HL-60/S4 (cell line): ENCODE data around the gene TPSAB1.
"Not testable (repeated sequence)": the region's sequence is repeated elsewhere in the genome, so short reads cannot be mapped to it uniquely, and the experiment has no call there.

ENCODE experiments used
- in situ Hi-C: fragments of 300-500 bp; cut with MboI; formaldehyde crosslinking; loops from 2 replicates; pipeline ENCODE4 v1.14.3; 2022; ENCODE audit warnings: low sequenced_read_pairs

TPSAB1 gene

GRCh38 chr16:1223355-1224214 lies 16.9 kb upstream of the TPSAB1 start:
- in situ Hi-C loops = no loop called here

- in situ Hi-C loops = no loop called here
These were observed 15.9 kb upstream of the TPSAB1 start for GRCh38 chr16:1224558-1224957.

DNA sequence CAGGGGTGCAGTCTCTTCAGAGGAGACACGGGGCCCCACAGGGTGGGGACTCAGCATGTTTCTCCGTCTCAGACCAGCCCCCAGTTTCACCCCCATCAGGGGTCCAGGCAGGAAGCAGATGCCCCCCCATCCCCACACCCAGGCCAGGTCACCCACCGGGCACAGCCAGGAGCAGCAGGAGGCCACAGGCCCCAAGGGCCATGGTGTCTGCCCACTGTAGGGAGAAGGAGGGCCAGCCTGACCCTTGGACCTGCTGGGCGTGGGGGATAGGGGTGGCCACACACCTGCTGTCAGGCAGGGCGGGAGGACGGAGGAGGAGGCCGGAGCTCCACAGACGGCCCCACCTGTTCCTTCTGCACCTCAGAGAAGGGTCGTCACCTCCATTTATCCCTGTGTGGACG lies 15.5 kb upstream of the TPSAB1 start, which contains the start of gene TPSG1:
TSS of gene TPSG1 (minus strand) at position 218 of the 401 bp plus-strand sequence. CDS start at position 202, 16 bp downstream.
- in situ Hi-C loops = no loop called here

- in situ Hi-C loops = not testable (repeated sequence)
These were observed 14.7 kb upstream of the TPSAB1 start for GRCh38 chr16:1225728-1226311.

DNA sequence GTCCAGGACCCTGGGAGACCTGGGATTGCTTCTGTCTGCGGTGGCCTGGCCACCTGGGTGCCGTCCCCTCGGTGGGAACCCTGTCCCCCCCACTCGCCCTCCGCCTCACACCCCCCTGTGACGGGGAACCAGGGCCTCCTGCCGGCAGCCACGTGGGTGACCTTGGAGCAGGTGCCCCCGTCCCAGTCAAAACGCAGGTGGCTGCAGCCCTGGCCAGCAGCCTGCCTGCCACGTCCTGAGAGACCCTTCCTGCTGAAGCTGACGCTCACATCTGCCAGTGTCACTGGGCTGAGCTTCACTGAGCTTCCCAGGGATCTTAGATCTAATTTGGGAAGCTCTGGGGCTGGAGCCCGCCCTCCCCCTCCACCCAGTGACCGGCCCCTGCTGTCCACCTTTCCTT lies 13.8 kb upstream of the TPSAB1 start:
- in situ Hi-C loops = not testable (repeated sequence)

- in situ Hi-C loops = not testable (repeated sequence)
These were observed 12.3 kb upstream of the TPSAB1 start for GRCh38 chr16:1228227-1228626.

DNA sequence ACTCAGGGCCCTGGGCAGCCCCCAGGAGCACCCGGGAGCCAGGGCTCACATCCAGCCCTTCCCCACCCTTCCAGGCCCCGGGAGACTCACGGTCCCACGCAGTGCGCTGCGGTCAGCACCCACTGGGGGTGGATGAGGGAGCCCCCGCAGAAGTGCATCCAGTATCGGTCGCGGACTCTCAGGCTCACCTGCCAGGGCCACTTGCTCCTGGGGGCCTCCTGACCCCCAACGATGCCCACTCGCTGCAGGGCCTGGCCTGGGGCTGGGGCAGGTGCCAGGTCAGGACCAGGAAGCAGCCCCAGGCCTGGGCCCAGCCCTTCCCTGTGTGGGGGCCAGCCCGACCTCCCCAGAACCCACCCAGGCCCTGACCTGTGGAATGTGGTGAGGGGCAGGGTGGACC lies 11.0 kb upstream of the TPSAB1 start:
- in situ Hi-C loops = not testable (repeated sequence)

GRCh38 chr16:1230084-1230470 lies 10.4 kb upstream of the TPSAB1 start, which contains the start of gene TPSB2:
TPSB2 (minus strand) TSS chr16:1230184; CDS start chr16:1229951, 233 bp downstream.
- in situ Hi-C loops = not testable (repeated sequence)

GRCh38 chr16:1230471-1231212 lies 9.9 kb upstream of the TPSAB1 start:
- in situ Hi-C loops = not testable (repeated sequence)

DNA sequence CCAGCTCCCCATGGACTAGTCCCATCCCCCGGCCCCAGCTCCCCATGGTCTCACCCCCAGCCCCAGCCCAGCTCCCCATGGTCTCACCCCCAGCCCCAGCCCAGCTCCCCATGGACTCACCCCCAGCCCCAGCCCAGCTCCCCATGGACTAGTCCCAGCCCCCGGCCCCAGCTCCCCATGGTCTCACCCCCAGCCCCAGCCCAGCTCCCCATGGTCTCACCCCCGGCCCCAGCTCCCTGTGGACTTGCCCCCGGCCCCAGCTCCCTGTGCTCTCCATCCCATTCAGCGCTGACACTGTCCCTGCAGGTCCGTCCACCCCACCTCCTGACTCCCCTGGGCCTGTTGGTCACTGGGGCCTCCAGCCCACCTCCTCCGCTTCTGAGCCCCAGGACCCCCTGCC lies 9.2 kb upstream of the TPSAB1 start:
- in situ Hi-C loops = not testable (repeated sequence)

DNA sequence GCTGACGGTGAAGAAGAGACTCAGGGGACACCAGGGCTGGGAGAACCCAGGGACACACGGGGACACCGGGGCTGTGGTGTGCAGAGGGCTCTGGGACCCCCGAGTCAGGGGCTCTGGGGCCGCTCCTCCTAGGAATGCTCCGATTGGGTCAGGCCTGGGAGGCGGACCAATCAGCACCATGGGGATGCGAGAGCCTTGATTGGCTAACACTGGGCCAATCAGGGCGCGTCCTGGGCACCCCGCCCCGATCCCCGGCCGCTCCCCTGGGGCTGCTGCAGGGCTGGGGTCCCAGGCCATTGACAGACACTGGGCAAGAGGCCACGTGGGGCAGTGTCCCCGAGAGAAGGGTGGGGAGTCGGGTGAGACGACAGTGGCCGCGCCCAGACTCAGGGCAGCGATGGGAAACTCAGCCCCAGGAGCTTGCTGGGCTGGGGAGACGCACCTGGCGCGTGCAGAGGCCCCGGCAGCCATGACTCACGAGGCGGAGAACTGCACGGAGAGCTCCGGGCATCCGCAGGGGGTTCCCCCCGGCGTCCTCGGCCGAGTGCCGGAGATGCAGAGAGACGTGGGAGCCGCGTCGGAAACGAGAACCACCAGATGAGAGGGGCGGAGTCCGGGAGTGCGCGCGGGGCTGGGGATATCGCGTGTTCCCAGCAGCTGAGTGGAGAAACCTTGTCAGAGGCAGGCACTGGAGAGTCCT lies 8.3 kb upstream of the TPSAB1 start:
- in situ Hi-C loops = not testable (repeated sequence)

GRCh38 chr16:1236659-1237058 lies 3.8 kb upstream of the TPSAB1 start:
- in situ Hi-C loops = not testable (repeated sequence)

DNA sequence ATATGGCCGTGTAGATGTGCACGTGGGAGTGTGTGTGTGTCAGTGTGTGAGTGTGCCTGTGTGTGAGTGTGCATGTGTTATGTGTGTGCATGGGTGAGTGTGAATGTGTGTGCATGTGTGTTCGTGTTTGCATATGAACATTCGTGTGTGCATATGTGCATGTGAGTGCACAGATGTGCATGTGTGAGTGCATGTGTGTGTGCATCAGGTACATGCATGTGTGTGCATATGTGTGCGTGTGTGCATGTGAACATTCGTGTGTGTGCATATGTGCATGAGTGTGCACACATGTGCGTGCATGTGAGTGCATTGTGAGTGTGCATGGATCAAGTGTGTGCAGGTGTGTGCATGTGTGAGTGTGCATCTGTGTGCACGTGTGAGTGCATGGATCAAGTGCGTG lies 2.5 kb upstream of the TPSAB1 start:
- in situ Hi-C loops = no loop called here

- in situ Hi-C loops = not testable (repeated sequence)
These were observed 1.6 kb upstream of the TPSAB1 start for GRCh38 chr16:1238909-1239308.

- in situ Hi-C loops = not testable (repeated sequence)
These were observed 930 bp upstream of the TPSAB1 start for GRCh38 chr16:1239575-1239974.

DNA sequence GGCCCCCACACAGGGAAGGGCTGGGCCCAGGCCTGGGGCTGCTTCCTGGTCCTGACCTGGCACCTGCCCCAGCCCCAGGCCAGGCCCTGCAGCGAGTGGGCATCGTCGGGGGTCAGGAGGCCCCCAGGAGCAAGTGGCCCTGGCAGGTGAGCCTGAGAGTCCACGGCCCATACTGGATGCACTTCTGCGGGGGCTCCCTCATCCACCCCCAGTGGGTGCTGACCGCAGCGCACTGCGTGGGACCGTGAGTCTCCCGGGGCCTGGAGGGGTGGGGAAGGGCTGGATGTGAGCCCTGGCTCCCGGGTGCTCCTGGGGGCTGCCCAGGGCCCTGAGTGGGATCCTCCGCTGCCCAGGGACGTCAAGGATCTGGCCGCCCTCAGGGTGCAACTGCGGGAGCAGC lies 576 bp downstream of the TPSAB1 start:
- in situ Hi-C loops = not testable (repeated sequence)

DNA sequence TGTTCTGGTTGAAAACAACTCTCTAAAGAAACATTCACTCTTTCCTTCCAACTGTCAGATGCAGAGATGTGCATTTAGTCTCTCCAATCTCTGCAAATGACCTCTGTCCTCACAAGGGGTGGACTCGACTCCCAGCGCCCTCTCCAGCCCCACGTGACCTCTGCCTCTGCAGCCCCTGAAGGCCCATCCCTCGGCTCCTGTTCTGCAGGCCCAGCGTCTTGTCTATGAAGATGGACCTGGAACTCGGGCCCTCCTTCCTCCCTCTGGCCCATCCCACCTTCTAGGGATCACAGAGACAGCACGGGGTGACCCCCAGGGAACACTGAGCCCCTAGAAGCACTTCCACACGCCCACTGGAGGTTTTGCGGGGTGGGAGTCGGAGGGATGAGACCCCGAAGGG lies 2.9 kb downstream of the TPSAB1 start:
- in situ Hi-C loops = not testable (repeated sequence)

GRCh38 chr16:1243907-1244850 lies 3.7 kb downstream of the TPSAB1 start:
- in situ Hi-C loops = not testable (repeated sequence)

DNA sequence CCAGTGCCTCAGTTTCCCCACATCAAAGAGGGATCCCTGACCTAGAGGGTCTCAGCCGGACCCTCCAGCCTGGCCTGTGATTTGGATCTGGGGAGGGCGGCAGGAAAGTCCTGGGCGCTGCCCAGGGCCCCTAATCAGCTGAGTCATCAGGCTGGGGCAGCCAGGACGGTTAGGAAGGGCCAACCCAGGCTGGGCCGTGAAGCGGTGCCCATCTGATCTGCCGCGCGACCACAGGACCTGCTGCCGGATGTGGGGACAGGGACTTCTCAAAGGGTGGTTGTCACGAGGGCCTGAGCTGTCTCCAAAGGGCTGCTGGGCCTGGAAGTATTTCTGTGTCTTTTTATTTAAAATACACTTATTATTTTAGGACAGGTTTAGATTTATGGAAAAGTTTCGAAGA lies 4.4 kb downstream of the TPSAB1 start:
- in situ Hi-C loops = no loop called here
